DOHH2 (cell line): ENCODE measurements around the gene TMEM33.

Experiments
- H3F3A ChIP-seq: fragments of 200-600 bp; sonication (generic), shearing (Covaris generic); 2 replicates; pipeline ENCODE4 v1.6.0; 2016; ENCODE audit warnings: antibody characterized with exemption, mild to moderate bottlenecking; ENCODE audit not compliant: control insufficient read depth, insufficient read depth
- H3K27ac ChIP-seq: fragments of 200-600 bp; sonication (generic); 2 replicates; pipeline ENCODE4 v1.5.1; 2014; ENCODE audit warnings: low read depth, mild to moderate bottlenecking, low read length, moderate library complexity
- H3K27me3 ChIP-seq: fragments of 200-600 bp; sonication (generic); 2 replicates; pipeline ENCODE4 v1.6.1; 2014; ENCODE audit warnings: mild to moderate bottlenecking, low read length, mixed read lengths; ENCODE audit not compliant: control insufficient read depth
- H3K36me3 ChIP-seq: fragments of 200-600 bp; sonication (generic); 2 replicates; pipeline ENCODE4 v1.6.1; 2014; ENCODE audit warnings: mild to moderate bottlenecking, low read length, moderate library complexity, mixed read lengths; ENCODE audit not compliant: control insufficient read depth
- H3K4me1 ChIP-seq: fragments of 200-600 bp; sonication (generic); 2 replicates; pipeline ENCODE4 v1.6.1; 2014; ENCODE audit warnings: mild to moderate bottlenecking, low read length, mixed read lengths; ENCODE audit not compliant: control insufficient read depth
- H3K4me2 ChIP-seq: fragments of 200-600 bp; sonication (generic); 2 replicates; pipeline ENCODE4 v1.6.0; 2014; ENCODE audit warnings: mild to moderate bottlenecking, low read length, moderate library complexity
- H3K4me3 ChIP-seq: fragments of 200-600 bp; sonication (generic); 2 replicates; pipeline ENCODE4 v1.5.1; 2014; ENCODE audit warnings: mild to moderate bottlenecking, low read length, mixed read lengths
- H3K79me2 ChIP-seq: fragments of 200-600 bp; sonication (generic); 2 replicates; pipeline ENCODE4 v1.6.1; 2014; ENCODE audit warnings: mild to moderate bottlenecking, low read length, mixed read lengths; ENCODE audit not compliant: control insufficient read depth
- H3K9me2 ChIP-seq: fragments of 200-600 bp; sonication (generic); replicated peaks from 2 replicates; pipeline ENCODE4 v1.6.1; 2014; ENCODE audit warnings: mild to moderate bottlenecking, low read length, mixed read lengths; ENCODE audit not compliant: control insufficient read depth
- H3K9me3 ChIP-seq: fragments of 200-600 bp; sonication (generic); 2 replicates; pipeline ENCODE4 v1.6.1; 2014; ENCODE audit warnings: antibody characterized with exemption, low read length, mixed read lengths; ENCODE audit not compliant: control insufficient read depth, insufficient read depth
- H4K20me1 ChIP-seq: fragments of 200-600 bp; sonication (generic); 2 replicates; pipeline ENCODE4 v1.6.0; 2014; ENCODE audit warnings: low read depth, mild to moderate bottlenecking, antibody characterized with exemption, low read length, moderate library complexity; ENCODE audit not compliant: control insufficient read depth, insufficient read depth
- CTCF ChIP-seq: fragments of 200-600 bp; sonication (generic); IDR thresholded peaks from one replicate; pipeline ENCODE4 v1.5.1; 2014; ENCODE audit warnings: antibody characterized with exemption, mild to moderate bottlenecking, low read depth, low read length; ENCODE audit not compliant: poor library complexity, severe bottlenecking
- EZH2phosphoT487 ChIP-seq: fragments of 200-600 bp; sonication (generic); IDR thresholded peaks from 2 replicates; pipeline ENCODE4 v1.6.1; 2017; ENCODE audit warnings: borderline replicate concordance, mild to moderate bottlenecking, antibody characterized with exemption, low read length, moderate library complexity, mixed read lengths

TMEM33 gene

DNA sequence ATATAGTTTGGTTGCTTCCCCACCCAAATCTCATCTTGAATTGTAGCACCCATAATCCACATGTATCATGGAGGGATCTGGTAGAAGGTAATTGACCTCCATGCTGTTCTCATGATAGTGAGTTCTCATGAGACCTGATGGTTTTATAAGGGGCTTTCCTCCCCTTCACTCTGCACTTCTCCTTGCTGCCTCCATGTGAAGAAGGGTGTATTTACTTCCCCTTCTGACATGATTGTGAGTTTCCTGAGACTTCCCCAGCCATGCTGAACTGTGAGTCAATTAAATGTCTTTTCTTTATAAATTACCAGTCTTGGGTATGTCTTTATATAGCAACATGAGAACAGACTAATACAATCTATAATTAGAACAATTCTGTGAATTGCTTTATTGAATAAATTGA is 34.4 kb downstream of the TMEM33 start:
- H3K79me2 ChIP-seq = no peaks in the 10 kb centered on the region
- no peaks in the 10 kb centered on the region for H3K27me3 ChIP-seq
- H3K4me1 ChIP-seq = no peaks in the 10 kb centered on the region
- H3K9me3 ChIP-seq = peaks cover 5% of the 10 kb centered on the region; the same call in 1 of the 2 replicates
- no peaks in the 10 kb centered on the region for H4K20me1 ChIP-seq
- H3K4me3 ChIP-seq = no peak overlapping the region
- no peaks in the 10 kb centered on the region for H3F3A ChIP-seq
- H3K9me2 ChIP-seq = no peaks in the 10 kb centered on the region
- H3K36me3 ChIP-seq = no peaks in the 10 kb centered on the region
- H3K4me2 ChIP-seq = no peak overlapping the region
- H3K27ac ChIP-seq = no peak overlapping the region
- TF ChIP-seq CTCF (no peak), EZH2phosphoT487 (no peak)

DNA sequence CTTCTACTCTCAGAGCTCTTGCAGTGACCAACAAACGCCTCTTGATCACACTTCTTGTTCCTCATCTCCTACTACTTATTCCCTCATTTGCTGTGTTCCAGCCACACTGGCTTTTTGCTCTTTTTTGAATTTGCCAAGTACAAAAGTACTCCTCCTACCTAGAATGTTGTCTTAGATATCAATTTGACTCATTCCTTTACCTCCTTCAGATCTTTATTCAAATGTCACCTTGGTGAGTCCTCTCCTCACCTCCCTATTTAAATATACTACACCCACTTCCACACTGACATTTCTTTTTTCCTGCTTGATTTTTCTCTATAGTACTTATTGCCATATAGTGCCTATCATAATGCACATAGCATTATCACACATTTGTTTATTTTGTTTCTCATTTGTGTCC is 40.1 kb downstream of the TMEM33 start:
- Histone ChIP-seq H3K79me2 (no peaks in the 10 kb centered on the region), H3K4me2 (no peak overlapping the region)

GRCh38 chr4:41976775-41977516 is 41.7 kb downstream of the TMEM33 start:
- Histone ChIP-seq H3K27ac (no peak overlapping the region), H3K27me3 (no peaks in the 10 kb centered on the region), H3K79me2 (no peaks in the 10 kb centered on the region), H4K20me1 (no peaks in the 10 kb centered on the region), H3K9me2 (no peaks in the 10 kb centered on the region), H3K4me3 (no peak overlapping the region), H3K36me3 (no peaks in the 10 kb centered on the region), H3F3A (no peaks in the 10 kb centered on the region), H3K4me1 (no peaks in the 10 kb centered on the region), H3K9me3 (no peaks in the 10 kb centered on the region), H3K4me2 (no peak overlapping the region)
- no peak for TF ChIP-seq CTCF
- TF ChIP-seq EZH2phosphoT487 = no peak

More for the DNA sequence above, 40.1 kb downstream of the TMEM33 start:
- no peak overlapping the region for H3K27ac ChIP-seq
- no peaks in the 10 kb centered on the region for H3F3A ChIP-seq
- H3K36me3 ChIP-seq = no peaks in the 10 kb centered on the region
- H4K20me1 ChIP-seq = no peaks in the 10 kb centered on the region
- H3K9me2 ChIP-seq = no peaks in the 10 kb centered on the region
- no peaks in the 10 kb centered on the region for H3K27me3 ChIP-seq
- no peak overlapping the region for H3K4me3 ChIP-seq
- no peaks in the 10 kb centered on the region for H3K4me1 ChIP-seq
- no peaks in the 10 kb centered on the region for H3K9me3 ChIP-seq
- TF ChIP-seq EZH2phosphoT487 = no peak
- TF ChIP-seq CTCF = no peak
